NB4 (cell line): Measurements from ENCODE around the gene GPR75.

Experiments
- DNase-seq: peaks from one replicate; pipeline ENCODE4 v3.0.0; 2010; ENCODE audit warnings: low read depth
- H3K4me3 ChIP-seq: one replicate; pipeline ENCODE4 v1.5.1; 2011; ENCODE audit warnings: mild to moderate bottlenecking, low read depth, low read length, moderate library complexity
- MYC ChIP-seq: IDR thresholded peaks from 2 replicates; pipeline ENCODE4 v1.6.1; 2011; ENCODE audit warnings: low read depth, low read length
- POLR2A ChIP-seq: IDR thresholded peaks from 2 replicates; pipeline ENCODE4 v1.6.1; 2011; ENCODE audit warnings: mild to moderate bottlenecking; ENCODE audit not compliant: insufficient read length; ENCODE audit errors: extremely low read depth
- TF ChIP-seq, protein P1 (sequence below): IDR thresholded peaks from one replicate; pipeline ENCODE4 v1.5.1; 2012; ENCODE audit warnings: low read depth, low read length
- TF ChIP-seq, protein P2 (sequence below): IDR thresholded peaks from 2 replicates; pipeline ENCODE4 v1.6.1; 2011; ENCODE audit warnings: low read depth, low read length

The GPR75 gene

DNA sequence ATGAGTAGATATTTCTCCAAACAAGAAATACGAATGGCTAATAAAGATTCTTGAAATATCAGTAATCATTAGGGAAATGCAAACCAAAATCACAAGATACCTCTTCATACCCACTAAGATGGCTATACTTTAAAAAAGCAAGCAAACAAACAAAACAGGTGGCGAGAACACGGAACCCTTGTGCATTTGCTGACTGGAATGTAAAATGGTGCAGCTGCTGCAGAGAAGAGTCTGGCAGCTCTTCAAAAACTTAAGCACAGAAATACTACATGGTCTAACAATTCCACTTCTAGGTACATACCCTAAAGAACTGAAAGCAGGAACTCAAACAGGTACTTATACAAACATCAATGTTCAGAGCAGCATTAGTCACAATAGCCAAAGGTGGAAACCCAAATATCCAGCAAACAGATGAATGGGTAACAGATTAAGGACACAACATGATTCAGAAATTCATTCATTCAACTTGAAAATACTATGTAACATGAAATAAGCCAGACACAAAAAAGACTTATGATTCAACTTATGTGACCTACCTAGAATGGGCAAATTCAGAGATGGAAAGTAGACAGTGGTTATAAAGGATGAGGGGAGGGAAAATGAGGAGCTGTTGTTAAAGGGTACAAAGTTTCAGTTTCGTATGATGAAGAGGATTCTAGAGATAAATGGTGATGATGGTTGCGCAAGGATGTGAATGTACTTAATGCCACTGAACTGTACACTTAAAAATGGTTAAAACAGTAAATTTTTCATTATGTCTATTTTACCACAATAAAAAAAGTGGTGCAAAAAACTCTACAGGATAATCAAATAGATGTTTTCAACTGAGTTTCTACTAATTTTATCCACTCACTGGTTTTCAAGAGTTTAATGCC, 26.9 kb upstream of the GPR75 start:
- no peak for DNase-seq
- TF ChIP-seq POLR2A: no peak
- H3K4me3 ChIP-seq: no peak overlapping the region

DNA sequence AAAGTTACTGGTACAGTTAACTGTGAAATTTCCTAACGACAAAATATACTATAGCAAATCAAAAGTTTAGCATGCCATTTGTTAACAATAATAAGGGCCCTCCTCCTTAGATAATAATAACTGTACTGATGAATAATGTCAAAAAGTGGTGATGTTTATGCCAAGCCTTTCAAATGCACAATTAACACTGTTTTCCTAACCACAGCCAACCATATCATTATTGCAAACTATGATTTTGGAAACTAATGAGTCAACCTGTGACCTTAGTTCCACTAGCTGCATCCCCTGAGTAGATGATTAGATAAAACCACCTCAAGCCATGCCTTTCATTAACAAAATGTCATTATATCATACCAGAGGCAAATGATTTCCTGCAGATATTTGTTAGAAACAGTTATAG, 25.1 kb upstream of the GPR75 start:
- H3K4me3 ChIP-seq: no peak overlapping the region
- DNase-seq: no peak
- no peak for TF ChIP-seq POLR2A
- TF ChIP-seq, protein P1, sequence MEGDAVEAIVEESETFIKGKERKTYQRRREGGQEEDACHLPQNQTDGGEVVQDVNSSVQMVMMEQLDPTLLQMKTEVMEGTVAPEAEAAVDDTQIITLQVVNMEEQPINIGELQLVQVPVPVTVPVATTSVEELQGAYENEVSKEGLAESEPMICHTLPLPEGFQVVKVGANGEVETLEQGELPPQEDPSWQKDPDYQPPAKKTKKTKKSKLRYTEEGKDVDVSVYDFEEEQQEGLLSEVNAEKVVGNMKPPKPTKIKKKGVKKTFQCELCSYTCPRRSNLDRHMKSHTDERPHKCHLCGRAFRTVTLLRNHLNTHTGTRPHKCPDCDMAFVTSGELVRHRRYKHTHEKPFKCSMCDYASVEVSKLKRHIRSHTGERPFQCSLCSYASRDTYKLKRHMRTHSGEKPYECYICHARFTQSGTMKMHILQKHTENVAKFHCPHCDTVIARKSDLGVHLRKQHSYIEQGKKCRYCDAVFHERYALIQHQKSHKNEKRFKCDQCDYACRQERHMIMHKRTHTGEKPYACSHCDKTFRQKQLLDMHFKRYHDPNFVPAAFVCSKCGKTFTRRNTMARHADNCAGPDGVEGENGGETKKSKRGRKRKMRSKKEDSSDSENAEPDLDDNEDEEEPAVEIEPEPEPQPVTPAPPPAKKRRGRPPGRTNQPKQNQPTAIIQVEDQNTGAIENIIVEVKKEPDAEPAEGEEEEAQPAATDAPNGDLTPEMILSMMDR: no peak
- TF ChIP-seq, protein P2, sequence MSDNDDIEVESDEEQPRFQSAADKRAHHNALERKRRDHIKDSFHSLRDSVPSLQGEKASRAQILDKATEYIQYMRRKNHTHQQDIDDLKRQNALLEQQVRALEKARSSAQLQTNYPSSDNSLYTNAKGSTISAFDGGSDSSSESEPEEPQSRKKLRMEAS: no peak
- TF ChIP-seq MYC: no peak

DNA sequence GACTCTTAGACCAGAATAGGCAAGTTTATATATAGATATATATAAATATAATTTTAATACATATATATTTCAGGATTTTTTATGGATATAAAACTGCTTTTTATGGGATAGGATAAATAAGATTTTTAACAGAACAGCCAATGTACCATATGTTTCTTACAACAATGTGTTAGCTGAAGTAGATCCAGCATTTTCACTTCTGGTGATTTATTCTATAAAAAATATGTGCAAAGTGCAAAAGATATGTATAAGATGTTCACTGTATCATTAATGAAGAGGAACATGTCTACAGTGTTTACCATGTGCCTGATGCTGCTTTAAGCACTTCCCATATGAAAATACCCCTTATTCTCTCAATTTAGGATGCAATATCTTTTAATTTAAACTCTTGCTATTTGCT, 22.2 kb upstream of the GPR75 start:
- H3K4me3 ChIP-seq: no peak overlapping the region
- TF ChIP-seq, protein P1: no peak
- TF ChIP-seq MYC (no peak), POLR2A (no peak)
- TF ChIP-seq, protein P2: no peak
- no peak for DNase-seq

DNA sequence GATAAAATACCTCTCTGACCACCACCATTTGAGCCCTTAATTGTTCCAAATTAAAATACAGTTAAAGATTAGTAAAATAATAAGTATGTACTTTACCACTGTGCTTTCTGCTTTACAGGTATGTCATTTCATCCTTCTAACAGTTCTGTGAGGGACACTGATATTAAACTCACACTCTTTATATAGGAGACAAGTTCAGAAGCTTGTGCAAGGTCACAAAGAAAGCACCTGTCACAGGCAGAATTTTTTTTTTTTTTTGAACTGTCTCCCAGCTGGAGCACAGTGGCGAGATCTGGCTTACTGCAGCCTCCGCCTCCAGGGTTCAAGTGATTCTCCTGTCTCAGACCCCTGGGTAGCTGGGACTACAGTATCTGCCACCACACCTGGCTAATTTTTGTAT, 21.6 kb upstream of the GPR75 start:
- DNase-seq: no peak
- TF ChIP-seq POLR2A (no peak), MYC (no peak)
- TF ChIP-seq, protein P2: no peak
- TF ChIP-seq, protein P1: no peak

DNA sequence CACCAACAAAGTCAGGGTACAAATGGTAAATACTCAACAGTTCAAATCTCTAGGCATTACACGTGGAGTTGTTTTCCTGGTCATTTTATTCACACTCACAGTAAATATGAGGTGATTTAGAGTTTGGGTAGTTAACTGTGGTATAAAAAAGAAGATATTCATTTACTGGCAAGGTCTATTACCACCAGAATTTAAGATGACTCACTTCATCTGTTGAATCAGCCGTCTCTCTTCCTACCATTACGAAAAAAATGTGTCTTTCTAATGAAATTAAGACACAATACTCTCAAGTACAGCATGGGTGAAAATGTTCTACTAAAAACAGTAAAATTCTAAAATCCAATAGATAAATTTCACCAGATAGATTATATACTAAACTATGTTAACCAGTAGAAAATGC, 21.0 kb upstream of the GPR75 start:
- no peak overlapping the region for H3K4me3 ChIP-seq
- no peak for DNase-seq
- no peak for TF ChIP-seq POLR2A
- TF ChIP-seq, protein P2: no peak
- TF ChIP-seq MYC: no peak
- TF ChIP-seq, protein P1: no peak

More for the DNA sequence above, 21.6 kb upstream of the GPR75 start:
- no peak overlapping the region for H3K4me3 ChIP-seq

DNA sequence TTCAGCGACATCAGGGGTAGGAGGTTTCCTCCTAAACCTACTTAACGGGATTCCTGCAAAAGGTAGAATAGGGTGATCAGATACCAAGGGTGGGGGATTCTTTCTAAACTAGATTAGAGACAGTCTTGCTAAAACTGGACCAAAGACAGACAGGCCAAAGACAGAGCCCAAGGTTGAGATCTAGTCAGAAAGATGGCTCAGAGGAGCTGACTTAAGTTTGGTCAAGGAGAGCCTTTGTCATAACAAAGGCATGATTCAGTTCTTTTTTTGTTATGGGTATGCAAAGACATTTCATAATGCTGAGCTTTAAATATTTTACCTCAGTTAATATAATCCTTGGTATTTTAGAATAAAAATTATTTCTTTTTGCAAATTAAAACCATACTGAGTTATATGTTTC, 17.8 kb upstream of the GPR75 start:
- DNase-seq: no peak
- TF ChIP-seq, protein P1: no peak
- TF ChIP-seq, protein P2: no peak
- TF ChIP-seq MYC (no peak), POLR2A (no peak)
- no peak overlapping the region for H3K4me3 ChIP-seq
